Natural killer cell (primary cell): ENCODE measurements around the gene ERBB4. TPM values are rescaled to one million over a fixed set of nuclear protein-coding genes. Genes with fewer than 3 reads are reported as not detected.

Source experiments
- ATAC-seq, 3 donors: fragments of 150-1000 bp in 2 of 3; fragments of 200-7000 bp in 1 of 3; cut with Tn5 transposase; 1 replicate in 1 of 3; 2 replicates in 2 of 3; pipeline ENCODE4 v1.10.0; 2021; ENCODE audit warnings: mild to moderate bottlenecking in 2 of 3, moderate library complexity in 2 of 3
- DNase-seq, 2 donors: peaks; one replicate each; pipeline versions ENCODE4 v3.0.0 to v3.0.0-alpha.2; 2013 to 2021; ENCODE audit warnings: mixed read lengths in 1 of 2
- H3K27ac ChIP-seq: one replicate; pipeline ENCODE4 v1.5.1; 2013; ENCODE audit warnings: mild to moderate bottlenecking, low read length
- H3K27me3 ChIP-seq: one replicate; pipeline ENCODE4 v1.6.1; 2013; ENCODE audit warnings: low read length; ENCODE audit not compliant: control insufficient read depth, insufficient read depth
- H3K36me3 ChIP-seq: one replicate; pipeline ENCODE4 v1.6.1; 2013; ENCODE audit warnings: low read length; ENCODE audit not compliant: control insufficient read depth, insufficient read depth
- H3K4me1 ChIP-seq: one replicate; pipeline ENCODE4 v1.6.1; 2013; ENCODE audit warnings: low read length; ENCODE audit not compliant: control insufficient read depth, insufficient read depth
- H3K4me3 ChIP-seq: one replicate; pipeline ENCODE4 v1.5.1; 2013; ENCODE audit warnings: low read length
- H3K9me3 ChIP-seq: one replicate; pipeline ENCODE4 v1.6.1; 2013; ENCODE audit warnings: low read length; ENCODE audit not compliant: control insufficient read depth, insufficient read depth
- H3K27ac Mint-ChIP-seq, 2 donors: one replicate each; pipeline ENCODE4 v1.8.0; 2022; ENCODE audit warnings: mild to moderate bottlenecking in 2 of 2, mixed read lengths in 2 of 2, moderate library complexity in 1 of 2
- H3K27me3 Mint-ChIP-seq, 2 donors: one replicate each; pipeline ENCODE4 v1.8.0; 2022; ENCODE audit warnings: low read depth in 2 of 2, mixed read lengths in 2 of 2
- H3K36me3 Mint-ChIP-seq: one replicate; pipeline ENCODE4 v1.8.0; 2022; ENCODE audit warnings: mixed read lengths
- H3K4me1 Mint-ChIP-seq, 2 donors: one replicate each; pipeline ENCODE4 v1.8.0; 2022; ENCODE audit warnings: mixed read lengths in 2 of 2
- H3K4me3 Mint-ChIP-seq: one replicate; pipeline ENCODE4 v1.8.0; 2022; ENCODE audit warnings: mild to moderate bottlenecking, moderate library complexity, mixed read lengths
- H3K9me3 Mint-ChIP-seq, 2 donors: one replicate each; pipeline ENCODE4 v1.8.0; 2022; ENCODE audit warnings: mixed read lengths in 2 of 2
- CTCF ChIP-seq: fragments of 200-600 bp; IDR thresholded peaks from one replicate; pipeline ENCODE4 v1.8.0; 2022; ENCODE audit warnings: antibody characterized with exemption
- WGBS: methylation state at CpG from one replicate; pipeline ENCODE4 v1.1.7; 2013; ENCODE audit warnings: missing lambda C conversion rate; ENCODE audit not compliant: insufficient coverage; 5-methylcytosine and 5-hydroxymethylcytosine counted together
- intact Hi-C: fragments of 100-400 bp; cut with micrococcal nuclease; formaldehyde crosslinking; loops from one replicate; pipeline ENCODE4 v1.14.2; 2022
- total RNA-seq, 4 donors: library from RNA; stranded (reverse); fragments of 120-200 nt in 1 of 4; gene quantifications; one replicate each; pipeline versions ENCODE4 v1.2.3 to v1.2.4, GENCODE V29; 2013 to 2022

Gene ERBB4
- total RNA-seq, 3 donors from 2014 or later (not counting 1 experiment from before 2014, with no cell fraction given) = 0.08 TPM; not detected in 2

DNA sequence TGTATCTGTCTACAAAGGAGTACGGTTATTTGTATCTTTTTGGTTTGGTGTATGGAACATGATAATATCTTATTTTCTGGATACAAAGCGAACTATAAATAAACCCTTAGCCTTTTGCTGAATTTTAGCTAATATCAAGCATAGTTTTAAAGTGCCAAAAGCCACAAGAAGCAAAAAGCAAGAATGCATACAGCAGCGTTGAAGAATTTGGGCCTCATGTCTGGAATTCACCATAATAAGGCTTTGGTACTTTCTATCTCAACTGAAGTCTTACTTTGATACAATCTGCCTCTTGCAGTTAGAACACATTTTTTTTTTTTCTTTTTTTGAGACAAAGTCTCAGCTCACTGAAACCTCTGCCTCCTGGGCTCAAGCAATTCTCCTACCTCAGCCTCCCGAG, 151.5 kb downstream of the ERBB4 start:
- no peak overlapping the region for H3K4me3 ChIP-seq
- no peaks in the 10 kb centered on the region for H3K4me1 ChIP-seq
- no peaks in the 10 kb centered on the region for H3K4me1 Mint-ChIP-seq
- intact Hi-C loops = no loop called here
- no peaks in the 10 kb centered on the region for H3K36me3 ChIP-seq
- H3K36me3 Mint-ChIP-seq = no peaks in the 10 kb centered on the region
- no peak for TF ChIP-seq CTCF
- no peak overlapping the region for H3K27ac Mint-ChIP-seq
- DNase-seq (no peak), ATAC-seq (no peak)
- 87% methylated on average over 3 of the region's 4 CpGs for WGBS
- H3K9me3 ChIP-seq = no peaks in the 10 kb centered on the region
- no peak overlapping the region for H3K4me3 Mint-ChIP-seq
- H3K9me3 Mint-ChIP-seq = no peaks in the 10 kb centered on the region
- no peaks in the 10 kb centered on the region for H3K27me3 Mint-ChIP-seq
- H3K27ac ChIP-seq = no peak overlapping the region
- no peaks in the 10 kb centered on the region for H3K27me3 ChIP-seq

DNA sequence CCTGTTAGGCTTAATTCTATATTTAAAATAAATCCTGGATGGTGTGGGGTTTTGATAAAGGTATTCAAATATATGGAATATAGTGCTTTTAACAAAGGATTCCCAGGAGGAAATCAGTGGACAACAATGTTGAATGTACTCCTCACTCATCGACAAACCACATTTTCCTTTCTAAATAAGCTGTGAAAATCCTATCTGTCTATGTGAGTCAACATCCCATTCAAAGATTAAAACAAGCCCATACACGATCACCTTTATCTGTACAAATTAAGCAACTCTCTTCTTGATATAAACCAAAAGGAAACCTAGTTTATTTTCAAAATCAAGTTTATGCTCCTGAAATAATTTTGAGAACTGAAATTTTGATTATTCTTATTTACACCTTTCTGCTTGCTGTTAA, 153.4 kb downstream of the ERBB4 start:
- Mint-ChIP-seq H3K4me3 (no peak overlapping the region), H3K4me1 (no peaks in the 10 kb centered on the region), H3K36me3 (no peaks in the 10 kb centered on the region), H3K27me3 (no peaks in the 10 kb centered on the region), H3K9me3 (no peaks in the 10 kb centered on the region), H3K27ac (no peak overlapping the region)
- no peak for ATAC-seq
- Histone ChIP-seq H3K27ac (no peak overlapping the region), H3K27me3 (no peaks in the 10 kb centered on the region), H3K36me3 (no peaks in the 10 kb centered on the region), H3K4me1 (no peaks in the 10 kb centered on the region), H3K9me3 (no peaks in the 10 kb centered on the region), H3K4me3 (no peak overlapping the region)
- TF ChIP-seq CTCF = no peak
- WGBS = 94% methylated on average over 2 of the region's 2 CpGs
- intact Hi-C loops = no loop called here
- DNase-seq = no peak

GRCh38 chr2:212384027-212384426, 154.6 kb downstream of the ERBB4 start:
- no peaks in the 10 kb centered on the region for H3K27me3 Mint-ChIP-seq
- H3K27ac Mint-ChIP-seq = no peak overlapping the region

More at GRCh38 chr2:212384027-212384426, 154.6 kb downstream of the ERBB4 start:
- Histone ChIP-seq H3K4me3 (no peak overlapping the region), H3K27ac (no peak overlapping the region), H3K27me3 (no peaks in the 10 kb centered on the region), H3K4me1 (no peaks in the 10 kb centered on the region), H3K36me3 (no peaks in the 10 kb centered on the region), H3K9me3 (no peaks in the 10 kb centered on the region)
- no peak for ATAC-seq
- Mint-ChIP-seq H3K4me3 (no peak overlapping the region), H3K36me3 (no peaks in the 10 kb centered on the region), H3K9me3 (no peaks in the 10 kb centered on the region), H3K4me1 (no peaks in the 10 kb centered on the region)
- intact Hi-C loops = no loop called here
- no CpG with 5 or more reads among the region's 2 CpGs for WGBS
- DNase-seq = no peak
- no peak for TF ChIP-seq CTCF
